GM18870 (cell line): Measurements from ENCODE around the gene RAB20.
"Not testable (repeated sequence)": the region's sequence is repeated elsewhere in the genome, so short reads cannot be mapped to it uniquely, and the experiment has no call there.

Experiments
- ATAC-seq: cut with Tn5 transposase; IDR thresholded peaks from one replicate; pipeline ENCODE4 v1.9.1; 2021; ENCODE audit warnings: moderate library complexity; ENCODE audit not compliant: unreplicated experiment

RAB20 gene

DNA sequence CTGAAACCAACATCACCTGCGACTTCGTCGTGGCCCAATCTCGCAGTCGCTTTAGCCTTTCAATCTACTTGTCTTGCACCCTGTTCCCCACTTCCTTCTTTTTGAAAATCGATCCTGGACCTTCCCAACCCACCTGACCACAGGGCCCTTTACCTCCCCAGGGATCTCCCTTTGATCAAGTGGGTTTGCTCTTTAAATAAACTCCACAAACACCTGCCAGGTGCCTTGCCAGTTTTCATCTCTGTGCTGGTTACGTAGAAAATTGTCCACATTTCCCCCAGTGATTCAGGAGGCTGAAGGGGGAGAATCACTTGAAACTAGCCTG lies 14.5 kb upstream of the RAB20 start:
- ATAC-seq, result no peak

DNA sequence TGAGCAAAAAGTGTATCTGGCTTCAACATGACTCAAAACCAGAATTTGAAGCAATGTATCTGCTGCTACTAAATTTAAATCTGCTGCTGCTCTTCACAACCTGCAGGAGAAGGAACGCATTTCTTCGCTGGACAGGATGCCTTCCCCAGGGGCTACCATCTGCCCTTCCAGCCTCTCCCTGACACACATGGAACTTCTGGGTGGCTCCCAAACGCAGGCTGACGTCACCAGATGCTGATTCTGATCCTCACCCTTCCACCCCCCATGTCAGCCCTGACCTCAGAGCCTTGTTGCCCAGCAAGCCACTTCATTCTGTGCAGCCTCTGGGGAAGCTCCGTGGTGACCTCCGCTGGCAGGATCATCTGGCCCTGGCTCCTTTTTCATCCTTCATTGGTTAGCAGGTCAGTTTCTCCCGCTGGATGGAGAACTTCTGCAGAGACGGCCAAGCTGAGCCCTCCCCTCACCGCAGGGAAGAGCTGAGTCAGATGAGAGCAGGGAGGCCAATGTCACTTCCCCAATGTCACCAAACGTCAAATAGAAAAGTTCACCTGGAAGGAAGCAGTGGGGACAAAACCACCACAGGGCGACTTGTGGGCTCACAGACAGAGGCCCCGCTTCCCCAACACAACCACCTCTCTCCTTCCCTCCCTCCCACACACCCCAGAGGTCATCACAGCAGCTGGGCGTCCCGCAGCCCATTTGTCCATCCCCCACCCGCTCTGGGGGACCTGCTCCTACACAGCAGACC lies 14.0 kb upstream of the RAB20 start:
- peak; percentile 92 for ATAC-seq

DNA sequence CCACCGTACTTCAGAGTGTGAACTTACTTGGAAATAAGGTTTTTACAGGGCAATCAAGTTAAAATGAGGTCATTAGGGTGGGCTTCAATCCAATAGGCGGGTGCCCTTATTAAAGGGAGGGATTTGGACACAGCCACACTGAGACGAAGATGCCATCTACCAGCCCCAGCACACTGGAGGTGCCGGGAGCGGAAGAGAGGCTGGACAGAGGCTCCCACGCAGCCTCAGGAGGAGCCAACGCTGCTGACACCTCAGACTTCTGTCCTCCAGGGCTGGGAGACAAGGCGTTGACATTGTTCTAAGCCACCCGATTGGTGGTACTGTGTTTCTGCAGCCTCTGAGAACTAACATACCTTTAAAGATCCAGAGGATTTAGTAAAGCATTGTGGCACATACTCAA lies 12.6 kb upstream of the RAB20 start:
- no peak for ATAC-seq

DNA sequence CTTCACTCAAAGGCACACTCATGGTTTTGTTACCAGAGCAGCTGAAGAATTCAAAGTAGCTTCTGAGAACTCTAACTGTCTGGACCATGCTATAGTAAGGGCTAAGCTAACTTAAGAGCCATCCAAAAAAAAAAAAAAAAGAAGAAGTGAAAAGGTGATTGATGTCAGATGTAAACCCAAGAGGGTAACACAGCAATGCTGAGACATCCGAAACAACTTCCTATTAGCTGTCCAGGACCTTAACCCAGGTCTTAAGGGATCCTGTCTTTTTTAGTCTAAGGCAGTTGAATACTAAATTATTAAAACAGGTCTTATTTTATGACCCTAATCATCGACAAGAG lies 11.2 kb upstream of the RAB20 start:
- no peak for ATAC-seq

DNA sequence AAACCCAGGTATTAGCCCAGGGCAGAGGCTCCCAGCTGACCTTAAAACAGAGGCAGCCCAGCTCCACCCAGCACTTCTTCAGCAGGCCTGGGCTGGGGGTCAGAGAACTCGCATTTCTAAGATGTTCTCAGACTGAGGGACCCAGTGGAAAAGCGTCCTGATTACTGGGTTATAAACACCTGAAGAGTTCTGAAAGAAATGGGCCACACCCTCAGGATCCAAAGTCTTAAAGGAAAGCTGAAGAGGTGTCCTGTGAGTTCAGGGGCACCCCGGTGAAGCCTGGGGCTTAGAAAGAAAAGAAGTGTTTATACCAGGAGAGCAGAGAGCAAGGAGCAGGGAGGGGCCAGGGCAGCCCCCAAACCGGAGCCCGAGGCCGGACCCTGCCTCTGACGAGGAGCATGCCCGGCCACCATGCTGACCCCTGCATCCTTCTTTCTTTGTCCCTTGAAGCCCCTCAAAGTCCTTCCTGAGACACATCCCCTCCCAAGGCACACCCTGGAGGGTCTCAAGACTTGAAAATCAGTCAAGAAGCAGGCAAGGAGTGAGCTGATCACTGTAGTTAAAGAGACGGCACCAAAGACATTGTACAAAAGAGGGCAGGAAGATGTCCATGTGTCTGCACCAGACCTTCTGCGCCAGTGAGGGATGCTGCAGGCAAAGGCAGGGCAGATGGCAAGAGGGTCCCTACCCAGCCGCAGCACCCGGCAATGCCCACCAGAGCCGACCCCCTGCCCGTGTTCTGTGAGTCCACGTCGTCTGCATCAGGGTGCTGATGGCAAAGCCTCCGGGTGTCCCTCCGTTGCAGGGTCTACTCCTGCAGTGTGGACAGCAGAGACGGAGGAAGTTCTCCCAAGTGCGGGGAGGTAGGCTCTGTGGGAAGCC lies 10.6 kb upstream of the RAB20 start:
- ATAC-seq, result no peak

DNA sequence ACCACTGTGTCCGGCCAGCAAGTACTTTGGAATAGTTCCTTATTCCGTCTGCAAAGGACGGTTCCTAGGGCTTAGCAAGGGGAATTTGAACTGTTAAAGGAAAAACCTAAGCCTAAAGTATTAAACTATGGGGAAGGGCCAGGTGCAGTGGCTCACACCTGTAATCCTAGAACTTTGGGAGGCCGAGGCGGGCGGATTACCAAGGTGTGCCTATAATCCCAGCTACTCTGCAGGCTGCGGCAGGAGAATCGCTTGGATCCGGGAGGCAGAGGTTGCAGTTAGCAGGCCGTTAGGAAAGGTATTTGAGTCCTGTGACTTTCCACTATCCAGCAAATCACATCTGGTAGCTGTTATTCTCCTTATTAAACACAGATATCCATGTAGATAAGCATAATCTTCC lies 9.4 kb upstream of the RAB20 start:
- ATAC-seq, result no peak

DNA sequence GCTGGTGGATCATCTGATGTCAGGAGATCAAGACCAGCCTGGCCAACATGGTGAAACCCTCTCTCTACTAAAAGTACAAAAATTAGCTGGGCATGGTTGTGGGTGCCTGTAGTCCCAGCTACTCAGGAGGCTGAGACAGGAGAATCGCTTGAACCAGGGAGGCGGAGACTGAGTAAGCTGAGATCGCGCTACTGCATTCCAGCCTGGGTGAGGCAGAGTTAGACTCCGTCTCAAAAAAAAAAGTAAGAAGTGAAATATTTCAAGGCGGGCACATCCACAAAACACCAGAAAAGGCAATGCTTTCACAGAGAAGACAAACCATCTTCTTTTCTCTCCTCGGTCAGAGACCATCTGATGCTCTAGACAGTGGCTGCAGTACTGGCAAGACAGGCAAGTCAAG lies 8.4 kb upstream of the RAB20 start:
- not testable (repeated sequence) for ATAC-seq

DNA sequence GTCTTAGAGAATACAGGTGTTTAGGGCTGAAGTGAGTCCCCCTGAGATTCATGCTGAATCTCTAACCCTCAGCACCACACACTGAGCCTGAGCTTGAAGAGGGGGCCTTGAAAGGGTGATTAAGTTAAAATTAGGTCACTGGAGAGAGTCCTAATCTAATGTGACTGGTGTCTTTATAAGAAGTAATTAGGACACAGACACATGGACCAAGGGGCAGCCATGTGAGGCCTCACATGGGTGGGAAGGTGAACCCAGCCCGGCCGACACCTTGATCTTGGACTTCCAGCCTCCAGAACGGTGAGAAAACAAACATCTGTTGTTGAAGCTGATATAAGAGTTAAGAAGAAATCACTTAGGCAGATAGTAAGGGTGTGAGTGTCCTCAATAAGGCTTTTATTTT lies 7.1 kb upstream of the RAB20 start:
- no peak for ATAC-seq

DNA sequence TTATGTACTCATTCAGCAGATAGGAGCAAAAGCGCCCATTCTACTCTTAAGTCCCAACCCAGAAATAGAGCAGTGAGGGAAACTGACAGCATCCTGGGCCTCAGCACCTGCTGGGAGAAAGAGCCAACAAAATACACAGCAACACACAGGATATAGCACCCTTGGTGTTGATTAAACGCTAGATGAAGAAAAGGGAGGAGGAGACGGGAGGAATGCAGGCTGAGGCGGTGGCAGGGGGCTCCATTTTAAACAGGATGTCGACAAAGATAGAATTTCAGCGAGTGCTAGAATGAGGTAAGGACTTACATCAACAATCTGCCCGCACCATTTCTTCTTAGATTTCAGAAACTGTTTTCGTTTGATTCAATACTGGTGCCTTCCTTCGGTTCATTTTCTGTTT lies 4.6 kb upstream of the RAB20 start:
- ATAC-seq, result no peak

DNA sequence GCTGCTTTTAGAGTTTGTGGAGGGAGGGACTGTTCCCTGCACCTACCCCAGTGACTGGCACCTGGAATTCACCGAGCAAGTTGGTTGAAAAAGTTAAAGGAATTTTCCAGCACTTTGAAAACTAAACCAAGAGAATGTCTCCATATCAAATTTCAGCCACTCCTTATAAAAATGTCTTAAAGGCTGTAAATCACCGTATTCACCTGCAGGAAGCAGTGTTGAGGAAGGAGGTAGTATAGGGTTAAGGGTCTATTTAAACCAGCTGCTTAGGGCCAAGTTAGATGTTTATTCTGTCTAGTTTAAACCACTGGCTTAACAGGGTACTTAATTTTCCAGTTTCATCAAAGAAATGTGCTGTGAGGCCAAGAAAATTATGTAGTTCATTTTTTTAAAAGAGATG lies 3.8 kb upstream of the RAB20 start:
- no peak for ATAC-seq

DNA sequence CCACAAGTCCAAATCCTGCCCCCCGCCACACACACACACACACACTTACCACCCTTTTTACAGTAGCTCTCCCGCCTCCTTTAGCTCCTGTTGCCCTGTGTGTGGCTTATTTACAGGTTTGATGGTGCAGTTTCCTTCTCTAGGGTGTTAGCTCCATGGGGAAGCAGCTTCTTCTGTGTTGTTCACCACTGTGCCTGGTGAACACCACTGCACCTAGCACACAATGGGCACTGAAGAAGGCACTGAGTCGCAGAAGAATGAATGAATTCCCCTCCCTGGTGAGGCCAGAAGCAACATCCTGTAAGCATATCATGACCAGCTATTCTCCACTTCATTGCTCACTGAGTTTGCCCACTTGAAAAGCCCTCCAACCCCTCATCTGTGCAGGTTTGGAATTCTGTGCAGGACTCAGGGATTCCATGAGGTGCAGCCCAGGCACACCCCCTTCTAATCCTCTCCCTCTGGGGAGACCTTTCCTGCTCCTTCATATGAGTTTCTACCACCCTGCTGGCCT lies 3.0 kb upstream of the RAB20 start:
- ATAC-seq, result no peak

DNA sequence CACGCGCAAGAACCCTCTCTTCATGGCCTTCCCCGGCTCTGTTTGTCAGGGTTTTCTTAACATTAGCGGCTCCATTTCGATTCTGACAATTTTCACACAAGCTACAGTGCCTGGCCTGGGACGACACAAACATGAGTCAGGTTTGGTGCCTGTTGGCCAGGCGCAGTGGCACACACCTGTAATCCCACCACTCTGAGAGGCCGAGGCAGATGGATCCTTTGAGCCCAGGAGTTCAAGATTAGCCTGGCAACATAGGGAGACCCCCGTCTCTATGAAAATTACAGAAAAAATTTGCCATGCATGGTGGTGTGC lies 1.9 kb upstream of the RAB20 start:
- ATAC-seq, result no peak

DNA sequence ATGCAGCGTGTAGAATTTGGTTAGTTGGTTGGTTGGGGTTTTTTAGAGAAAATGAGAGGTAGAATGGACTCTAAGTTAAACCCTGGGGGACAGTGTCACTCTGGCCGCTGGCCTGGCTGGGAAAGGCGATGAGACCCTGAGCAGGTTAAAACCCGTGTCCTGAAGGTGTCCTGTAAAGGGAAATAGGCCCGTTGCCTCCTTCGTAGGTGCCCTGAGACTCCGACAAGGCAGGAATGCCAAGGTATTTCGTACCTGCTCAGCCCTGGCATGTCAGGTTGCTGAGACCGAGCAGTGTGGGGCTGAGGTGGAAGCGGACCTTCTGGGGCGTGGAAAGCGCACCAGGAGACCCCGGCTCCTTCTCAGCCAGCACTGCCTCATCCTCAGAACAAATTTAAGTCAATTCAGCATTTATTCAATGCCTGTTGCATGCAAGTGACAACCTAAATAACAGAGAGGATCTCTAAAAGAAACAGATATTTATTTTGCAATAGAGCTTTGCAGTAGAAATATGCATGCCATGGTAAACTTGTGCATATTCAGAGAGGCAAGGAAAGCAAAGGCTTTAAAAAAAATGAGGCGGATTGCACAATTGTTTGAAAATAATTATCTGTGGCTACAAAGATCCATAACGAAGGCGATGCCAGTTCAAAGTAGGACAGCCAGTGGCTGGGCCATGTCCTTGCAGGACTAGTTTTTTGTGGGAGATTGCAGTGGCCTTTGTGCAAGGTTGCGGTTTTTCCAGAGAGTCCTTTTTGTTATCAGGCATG lies 1.4 kb upstream of the RAB20 start:
- no peak for ATAC-seq

DNA sequence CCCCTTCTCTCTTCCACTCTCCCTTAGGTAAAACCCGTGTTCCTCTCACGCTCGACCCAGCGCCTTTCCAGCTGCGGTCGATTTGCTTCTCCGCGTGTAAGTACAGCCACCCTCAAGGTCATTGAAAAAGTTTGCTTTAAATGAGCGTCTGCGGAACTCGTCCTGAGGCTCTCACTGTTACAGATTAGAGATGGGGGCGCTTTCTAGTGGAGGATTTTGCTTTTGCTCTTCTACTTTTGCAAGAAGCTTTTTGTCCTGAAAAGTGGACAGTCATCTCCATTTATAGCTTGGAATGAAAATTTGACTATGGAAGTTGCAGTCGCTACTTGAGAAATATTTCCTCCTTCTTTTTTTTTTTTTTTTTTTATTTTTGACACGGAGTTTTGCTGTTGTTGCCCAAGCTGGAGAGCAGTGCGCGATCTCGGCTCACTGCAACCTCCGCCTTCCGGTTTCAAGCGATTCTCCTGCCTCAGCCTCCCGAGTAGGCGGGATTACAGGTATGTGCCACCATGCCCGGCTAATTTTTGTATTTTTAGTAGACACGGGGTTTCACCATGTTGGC lies 595 bp upstream of the RAB20 start:
- ATAC-seq, result no peak

DNA sequence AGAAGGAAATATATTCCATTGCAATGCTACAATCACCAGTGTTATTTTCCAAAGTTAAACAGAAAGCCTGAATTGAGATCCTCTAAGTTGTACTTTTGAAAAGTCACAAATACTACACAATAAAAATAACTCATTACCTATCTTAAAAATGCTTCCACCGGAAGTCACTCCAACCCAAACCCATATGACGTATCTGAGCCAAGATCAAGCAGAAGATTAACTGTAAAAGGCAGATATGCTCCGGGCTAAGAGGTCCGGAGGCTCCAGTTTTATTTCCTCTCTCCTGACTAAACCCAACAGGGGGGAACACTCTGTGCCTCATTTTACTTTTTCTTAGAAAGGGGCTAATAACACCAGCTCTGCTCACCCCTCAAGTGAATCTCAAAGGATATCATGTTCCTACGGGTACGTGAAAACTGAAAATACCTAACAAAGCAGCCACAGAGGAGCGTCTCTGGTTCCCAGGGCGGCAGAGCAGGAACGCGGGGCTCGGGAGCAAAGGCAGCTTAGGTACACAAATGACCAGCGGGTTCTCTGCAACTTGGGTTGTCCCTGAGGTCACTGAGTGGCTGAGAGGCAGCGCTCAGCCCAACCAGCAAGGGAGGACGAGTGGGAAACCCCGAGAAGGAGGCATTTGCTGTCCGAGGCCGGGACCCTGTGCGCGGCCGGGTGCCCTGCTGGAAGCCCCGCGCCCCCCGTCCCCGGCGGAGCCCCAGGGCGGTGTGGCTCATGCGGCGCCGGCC lies 750 bp downstream of the RAB20 start:
- peak; percentile 15 for ATAC-seq

DNA sequence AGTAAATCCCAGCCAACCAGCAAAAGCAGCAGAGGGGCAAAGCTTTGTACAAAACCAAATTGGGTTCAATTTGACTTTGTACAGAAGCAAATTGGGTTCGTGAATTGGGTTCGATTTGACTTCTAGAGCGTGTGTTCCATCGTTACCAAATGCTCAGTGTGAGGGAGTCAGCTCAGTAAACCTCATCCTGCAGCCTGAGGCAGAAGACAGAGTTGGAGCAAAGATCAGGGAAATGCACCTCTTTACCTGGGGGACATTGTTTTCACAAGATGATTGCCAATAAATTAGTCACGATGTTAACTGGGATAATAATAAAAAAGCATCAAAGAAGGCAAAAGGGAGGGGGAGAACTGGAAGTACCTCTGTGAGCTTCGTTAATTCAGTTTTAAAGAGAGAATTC lies 1.5 kb downstream of the RAB20 start:
- ATAC-seq, result no peak

DNA sequence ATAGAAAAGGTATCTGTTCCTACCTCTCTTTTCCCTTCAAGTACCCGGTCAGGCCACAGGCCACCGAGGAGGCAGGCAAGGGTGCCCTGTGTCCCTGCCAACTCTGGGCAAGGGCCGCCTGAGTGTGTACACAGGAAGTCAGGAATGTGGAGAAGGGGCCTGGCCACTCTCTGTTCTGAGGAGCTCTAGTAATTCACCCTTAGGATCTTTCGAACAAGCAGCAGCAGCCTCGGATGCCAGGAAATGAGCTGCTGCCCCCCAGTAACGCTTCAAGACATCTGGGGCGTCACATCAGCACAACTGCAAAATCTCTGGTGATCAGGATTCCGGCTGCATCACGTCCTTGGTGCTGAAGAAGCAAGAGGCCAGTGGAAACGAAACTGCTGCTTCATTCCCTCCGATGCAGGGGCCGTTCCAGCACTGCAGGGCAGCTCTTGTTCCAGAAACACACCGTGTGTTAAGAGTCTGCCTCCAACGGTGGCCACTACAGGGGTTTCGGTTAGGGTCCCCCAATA lies 2.0 kb downstream of the RAB20 start:
- ATAC-seq, result no peak

DNA sequence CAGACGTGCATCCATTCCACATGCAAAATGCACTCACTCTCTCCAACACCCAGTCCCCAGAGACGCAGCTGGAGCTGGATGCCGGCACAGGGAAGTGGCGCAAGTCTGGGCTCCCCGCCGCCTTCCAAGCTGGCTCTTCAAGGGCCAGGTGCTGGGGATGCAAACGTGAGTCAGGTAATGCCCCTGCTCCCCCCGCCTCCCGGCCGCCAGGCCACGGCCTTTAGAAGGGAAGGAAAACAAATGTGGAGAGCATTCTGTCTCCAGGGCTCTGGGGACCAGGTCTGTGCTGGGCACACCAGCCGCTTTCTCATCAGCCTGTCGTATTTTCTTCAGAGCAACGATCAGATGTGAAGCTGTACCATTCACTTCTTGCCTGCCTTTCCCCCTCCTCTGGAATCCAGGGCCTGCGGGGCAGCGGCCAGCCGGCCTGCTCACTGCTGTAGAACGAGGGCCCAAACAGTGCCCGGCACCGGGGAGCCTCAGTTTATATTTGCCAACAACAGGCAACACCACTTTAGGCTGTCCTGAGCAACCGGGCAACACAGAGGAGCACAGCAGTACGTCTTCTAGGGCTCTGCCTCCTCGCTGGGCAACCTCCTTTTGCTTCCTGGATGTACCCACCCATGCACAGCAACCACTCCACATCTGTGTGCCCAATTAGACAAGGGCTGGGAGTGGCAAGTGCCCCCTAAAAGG lies 3.8 kb downstream of the RAB20 start:
- ATAC-seq, result no peak

DNA sequence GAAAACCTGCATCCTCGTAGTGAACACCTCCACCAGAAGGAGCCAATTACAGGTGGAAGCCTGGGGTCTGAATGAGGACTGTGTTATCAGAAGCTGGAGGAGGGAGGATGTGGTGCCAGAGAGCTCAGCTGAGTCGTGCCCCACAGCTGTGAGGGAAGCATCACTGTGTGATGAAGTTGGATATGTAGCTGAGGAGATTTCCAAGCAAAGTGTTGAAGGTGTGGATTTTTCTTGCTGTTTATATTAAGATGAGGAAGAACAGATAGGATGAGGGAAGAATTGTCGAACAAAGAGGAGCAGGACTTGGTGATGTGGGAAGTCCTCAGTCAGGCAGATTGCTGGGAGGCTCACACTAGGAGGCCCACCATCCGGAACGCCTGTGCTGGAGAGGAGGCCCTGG lies 4.4 kb downstream of the RAB20 start:
- no peak for ATAC-seq

DNA sequence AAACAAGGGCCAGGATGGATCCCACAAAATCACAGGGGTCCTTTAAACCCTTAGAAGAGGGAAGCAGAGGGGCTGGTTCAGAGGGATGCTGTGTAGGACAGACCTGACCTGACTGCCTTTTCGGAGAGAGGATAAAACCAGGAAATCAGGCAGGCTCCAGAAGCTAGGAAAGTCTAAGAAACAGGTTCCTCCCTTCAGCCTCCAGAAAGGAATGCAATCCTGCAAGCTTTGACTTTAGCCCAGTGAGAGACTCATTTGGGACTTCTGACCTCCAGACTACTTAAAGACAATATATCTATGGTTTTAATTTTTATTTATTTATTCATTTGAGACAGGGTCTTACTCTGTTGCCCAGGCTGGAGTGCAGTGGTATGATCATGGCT lies 5.3 kb downstream of the RAB20 start:
- ATAC-seq, result no peak
